ENCODE data around the gene CCDC57.
"Not testable (repeated sequence)": the region's sequence is repeated elsewhere in the genome, so short reads cannot be mapped to it uniquely, and the experiment has no call there.

The CCDC57 gene

DNA sequence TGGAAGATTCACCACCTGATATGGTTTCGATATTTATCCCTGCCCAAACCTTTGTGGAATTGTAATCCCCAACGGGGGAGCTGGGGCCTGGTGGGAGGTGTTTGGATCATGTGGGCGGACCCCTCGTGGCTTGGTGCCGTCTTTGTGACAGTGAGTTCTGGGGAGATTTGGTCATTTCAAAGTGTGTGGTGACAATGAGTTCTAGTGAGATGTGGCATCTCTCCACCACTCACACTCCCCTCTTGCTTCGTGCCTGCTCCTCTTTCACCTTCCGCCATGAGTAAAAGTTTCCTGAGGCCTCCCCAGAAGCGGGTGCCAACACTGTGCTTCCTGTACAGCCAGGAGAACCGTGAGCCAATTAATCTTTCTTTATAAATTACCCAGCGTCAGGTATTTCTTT is 9.7 kb downstream of the CCDC57 start:
- DNase-seq (ENCODE audit: low spot score) = no peak

DNA sequence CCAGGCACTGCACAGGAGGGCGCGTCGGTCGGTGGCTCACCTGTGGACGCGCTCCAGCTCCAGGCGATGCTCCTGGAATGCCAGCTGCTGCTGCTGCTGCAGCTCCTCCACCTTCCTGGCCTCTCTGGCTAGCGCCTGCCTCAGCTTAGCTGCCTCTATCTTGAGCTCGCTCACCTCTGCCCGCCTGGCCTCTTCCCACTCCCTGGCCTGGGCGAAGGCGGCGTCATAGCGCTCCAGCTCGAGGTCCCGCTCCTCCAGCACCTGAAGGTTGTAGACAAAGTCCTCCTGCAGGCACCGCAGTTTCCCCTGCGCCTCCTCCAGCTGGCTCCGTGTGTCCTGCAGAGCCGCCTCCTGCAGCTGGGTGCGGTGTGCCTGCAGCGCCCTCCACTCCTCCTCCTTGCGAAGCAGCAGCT is 11.1 kb downstream of the CCDC57 start:
- DNase-seq (ENCODE audit: low spot score) = no peak

DNA sequence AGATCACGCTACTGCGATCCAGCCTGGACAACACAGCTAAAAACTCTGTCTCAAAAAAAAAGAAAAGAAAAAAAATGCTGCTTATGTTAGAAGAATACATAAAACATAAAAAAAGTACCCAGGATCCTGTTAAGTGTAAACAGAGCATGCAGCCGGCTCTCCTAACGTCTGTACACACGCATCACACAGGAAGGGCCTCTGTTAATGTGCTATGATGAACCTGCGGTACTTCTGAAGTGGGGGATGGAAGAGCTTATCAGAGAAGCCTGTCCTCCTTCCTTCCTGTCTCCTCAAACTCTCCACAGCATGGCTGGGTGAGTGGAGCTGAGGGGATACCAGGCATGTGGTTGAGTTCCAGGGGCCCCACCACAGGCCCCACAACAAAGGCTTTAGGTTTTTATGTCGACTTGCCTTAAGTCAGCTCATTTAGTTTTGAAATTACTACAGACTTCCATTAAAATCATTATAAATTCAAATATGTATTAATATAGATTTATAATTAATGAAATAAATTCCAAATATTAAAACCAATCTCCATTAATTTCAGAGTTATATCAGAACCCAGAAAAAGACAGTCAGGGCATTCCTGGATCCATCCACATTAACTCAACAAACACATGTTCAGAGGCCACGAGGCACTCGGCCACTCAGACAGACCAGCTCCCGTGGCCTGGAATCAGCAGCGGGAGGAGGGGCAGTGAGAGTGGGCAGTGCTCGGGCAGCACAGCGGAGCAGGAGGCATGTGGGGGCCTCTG is 11.7 kb downstream of the CCDC57 start:
- DNase-seq (ENCODE audit: low spot score) = no peak

DNA sequence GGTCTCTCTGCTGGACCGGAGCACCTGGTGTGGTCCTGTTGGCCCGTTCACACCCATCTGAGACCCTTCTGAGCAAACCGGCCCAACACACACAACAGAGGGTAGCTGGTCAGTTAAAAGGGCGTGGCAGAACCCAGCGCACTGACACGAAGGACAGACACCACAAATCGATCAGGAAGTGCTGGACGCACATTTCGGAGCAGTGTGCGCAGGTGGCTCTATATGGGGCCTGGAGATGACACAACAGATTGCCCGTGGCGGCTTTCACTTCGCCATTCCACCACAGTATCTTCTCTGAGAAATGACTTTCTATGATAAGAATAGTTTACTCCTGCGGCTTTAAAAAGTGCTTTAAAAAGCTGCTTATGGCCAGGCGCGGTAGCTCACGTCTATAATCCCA is 12.5 kb downstream of the CCDC57 start:
- DNase-seq (ENCODE audit: low spot score) = no peak

DNA sequence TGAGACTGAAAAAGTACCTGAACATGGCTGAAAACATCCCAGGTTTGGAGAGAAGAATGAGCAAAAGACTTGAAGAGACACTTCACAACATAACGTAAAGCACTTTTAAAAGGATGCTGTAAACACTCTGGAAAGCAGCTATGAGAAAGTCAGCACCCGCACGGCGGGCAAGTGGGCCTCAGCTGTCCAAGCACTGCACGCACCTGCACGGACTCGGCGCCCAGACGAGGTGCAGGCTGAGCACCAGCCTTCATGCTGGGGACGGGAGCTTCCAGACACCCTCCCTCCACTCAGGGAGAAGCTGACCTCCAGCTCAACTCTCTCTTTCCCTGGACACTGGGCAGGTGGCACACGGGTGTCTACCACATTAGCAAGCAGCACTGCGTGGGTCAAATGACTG is 13.1 kb downstream of the CCDC57 start:
- no peak for DNase-seq (ENCODE audit: low spot score)

DNA sequence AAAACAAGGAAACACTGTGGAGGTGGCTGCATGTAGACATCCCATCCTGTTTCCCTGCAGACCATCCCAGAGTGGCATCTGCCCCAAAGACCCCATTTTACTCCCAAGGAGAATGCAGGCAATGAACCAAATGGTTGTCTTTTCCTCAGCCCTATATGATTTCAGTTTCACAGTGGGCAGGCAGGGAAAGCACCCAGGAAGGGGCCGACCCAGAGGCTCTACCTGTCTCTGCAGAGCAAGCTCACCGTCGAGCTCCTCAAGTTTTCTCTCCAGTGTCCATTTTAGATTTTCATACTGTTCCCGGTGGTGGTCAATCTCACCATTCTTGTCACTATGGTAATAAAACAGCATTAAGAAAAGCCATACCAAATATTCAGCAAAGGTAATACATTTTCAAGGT is 14.6 kb downstream of the CCDC57 start:
- no peak for DNase-seq (ENCODE audit: low spot score)

DNA sequence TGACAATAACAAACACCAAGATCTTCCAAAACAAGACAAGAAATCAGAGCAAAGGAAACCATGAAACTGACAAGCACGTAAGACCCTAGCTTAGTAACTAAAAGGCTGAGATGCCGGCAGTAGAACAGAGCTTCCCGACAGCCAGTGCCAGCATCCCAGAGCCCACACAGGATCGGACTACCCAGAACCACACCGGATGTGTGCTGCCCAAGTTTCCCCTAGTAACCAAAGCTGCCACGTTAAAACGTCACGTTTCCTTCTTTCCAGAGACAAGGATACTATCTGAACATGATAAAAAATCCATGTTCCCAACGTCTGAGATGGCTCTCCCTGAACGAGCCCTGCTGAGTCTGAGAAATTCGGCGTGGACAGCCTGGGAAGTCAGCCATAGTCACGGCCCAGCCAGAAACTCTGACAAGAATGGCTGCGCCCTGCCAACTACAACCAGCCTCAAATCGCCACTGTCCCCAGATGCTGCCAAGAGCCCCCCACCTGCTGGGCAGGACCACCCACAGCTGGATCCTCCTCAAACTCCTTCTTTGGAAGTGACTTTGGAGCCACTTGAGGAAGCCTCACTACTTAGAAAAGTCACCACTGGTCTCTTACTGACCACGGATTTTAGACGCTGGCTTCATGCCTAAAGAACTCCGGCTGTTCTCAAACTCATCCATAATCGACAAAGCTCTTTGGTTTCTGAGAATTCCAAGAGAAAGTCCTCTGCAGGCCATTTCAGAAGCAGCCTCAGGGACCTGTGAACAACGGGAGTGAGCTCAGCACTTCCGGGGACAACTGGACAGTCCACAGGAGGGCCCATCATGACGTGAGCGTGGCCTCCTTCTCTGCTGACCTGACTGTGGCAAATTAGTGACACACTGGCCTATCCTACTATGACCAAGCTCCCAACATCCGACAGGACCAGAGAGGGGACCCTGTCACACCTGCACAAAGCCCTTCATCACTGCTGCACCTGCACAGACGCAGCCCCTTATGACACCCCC is 16.7 kb downstream of the CCDC57 start:
- DNase-seq (ENCODE audit: low spot score) = no peak

DNA sequence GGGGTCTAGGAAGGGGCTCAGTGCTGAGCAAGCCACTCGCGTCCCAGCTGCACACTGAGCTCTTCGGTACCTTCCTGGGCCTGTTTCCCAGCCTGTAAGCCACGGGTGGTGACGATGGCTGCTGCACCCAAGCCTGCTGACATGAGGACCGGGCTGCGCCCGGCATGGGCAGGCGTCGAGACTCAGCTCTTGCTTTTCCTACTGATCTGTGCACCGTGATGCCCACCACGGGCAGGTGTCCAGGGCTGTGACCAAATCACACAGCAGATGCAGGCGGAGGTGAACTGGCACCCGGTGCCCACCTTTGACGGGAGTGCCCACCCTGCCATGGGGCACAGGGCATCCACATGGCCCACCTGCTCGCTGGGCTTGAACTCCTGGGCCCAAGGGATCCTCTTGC is 17.9 kb downstream of the CCDC57 start:
- no peak for DNase-seq (ENCODE audit: low spot score)

DNA sequence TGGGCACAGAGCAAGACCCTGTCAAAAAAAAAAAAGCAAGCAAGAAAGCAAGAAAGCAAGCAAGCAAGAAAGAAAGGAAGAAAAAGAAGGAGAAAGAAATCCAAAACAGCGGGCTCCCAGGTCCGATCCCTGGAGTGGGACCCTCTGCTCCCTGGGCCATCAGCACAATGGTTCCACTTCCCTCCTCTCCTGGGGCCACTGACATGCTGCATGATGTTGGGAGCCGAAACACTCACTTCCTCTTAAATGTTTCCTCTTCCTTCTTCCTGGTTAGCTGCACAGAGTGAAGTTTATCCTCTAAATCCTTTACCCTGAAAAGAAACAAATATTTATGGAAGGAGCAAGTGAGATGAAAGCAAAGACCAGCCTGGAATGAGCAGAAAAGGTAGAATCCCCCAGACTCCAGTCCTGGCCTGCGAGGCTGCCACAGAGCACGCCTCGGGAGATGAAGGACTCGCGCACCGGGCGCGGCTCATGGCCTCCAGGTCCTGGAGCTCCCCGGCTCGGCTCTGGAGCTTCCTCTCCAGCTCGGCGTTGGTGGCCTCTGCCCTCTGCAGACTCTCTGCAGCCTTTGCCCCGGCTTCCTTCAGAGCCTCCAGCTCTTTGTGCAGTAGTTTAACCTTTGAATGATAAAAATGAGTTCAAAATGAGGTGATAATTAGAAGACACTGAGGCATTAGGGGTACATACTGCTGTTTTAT is 19.0 kb downstream of the CCDC57 start:
- no peak for DNase-seq (ENCODE audit: low spot score)

DNA sequence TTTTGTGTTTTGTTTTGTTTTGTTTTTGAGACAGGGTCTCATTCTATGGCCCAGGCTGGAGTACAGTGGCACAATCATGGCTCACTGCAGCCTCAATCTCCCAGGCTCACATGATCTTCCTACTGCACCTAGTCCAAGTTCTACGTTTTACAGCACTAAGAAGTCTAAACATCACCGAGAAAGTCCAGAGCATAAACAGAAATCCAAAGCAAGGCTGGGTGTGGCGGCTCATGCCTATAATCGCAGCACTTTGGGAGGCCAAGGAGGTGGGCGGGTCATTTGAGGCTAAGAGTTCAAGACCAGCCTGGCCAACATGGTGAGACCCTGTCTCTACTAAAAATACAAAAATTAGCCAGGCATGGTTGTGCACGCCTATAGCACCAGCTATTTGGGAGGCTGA is 19.6 kb downstream of the CCDC57 start:
- not testable (repeated sequence) for DNase-seq (ENCODE audit: low spot score)

DNA sequence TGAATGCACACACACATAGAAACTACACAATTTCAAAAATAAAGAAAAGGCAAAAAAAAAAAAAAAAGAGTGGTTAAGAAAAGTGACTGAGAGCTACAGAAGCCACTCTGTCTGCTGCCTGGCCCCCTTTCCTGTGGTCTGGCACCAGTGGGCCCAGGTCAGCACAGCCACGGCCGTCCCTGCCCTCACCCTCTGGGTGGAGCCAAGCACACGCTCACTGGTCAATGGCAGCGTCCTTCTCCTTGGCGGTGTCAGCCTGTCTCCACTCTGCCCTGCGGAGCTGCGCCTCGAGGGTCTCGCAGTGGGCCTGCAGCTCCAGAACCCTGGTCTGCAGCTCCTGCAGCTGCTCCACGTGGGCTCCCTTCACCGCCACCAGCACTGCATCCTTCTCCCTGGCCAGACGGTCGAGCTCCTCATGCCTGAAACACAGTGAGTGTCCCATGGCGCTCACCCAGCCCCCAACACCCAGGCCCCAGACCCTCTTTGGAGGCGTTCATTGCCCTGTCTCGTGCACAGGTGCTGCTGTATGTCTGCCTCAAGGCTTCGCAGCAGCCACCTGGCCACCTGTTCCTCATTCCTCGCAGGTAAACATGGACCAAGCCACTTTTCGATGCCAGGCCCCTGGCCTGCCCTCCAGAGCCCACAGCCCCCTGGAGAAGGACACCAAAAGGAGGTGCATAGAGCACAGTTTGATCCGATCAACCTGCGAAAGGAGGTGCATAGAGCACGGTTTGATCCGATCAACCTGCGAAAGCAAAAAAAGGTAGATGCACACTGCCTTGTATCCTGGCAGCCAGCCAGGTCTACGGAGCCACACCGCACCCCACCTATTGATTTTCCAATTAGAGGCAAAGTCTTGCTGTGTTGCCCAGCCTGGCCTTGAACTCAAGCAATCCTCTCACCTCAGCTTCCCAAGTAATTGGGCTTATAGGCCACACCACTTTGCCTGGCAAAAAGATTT is 24.4 kb downstream of the CCDC57 start:
- no peak for DNase-seq (ENCODE audit: low spot score)

DNA sequence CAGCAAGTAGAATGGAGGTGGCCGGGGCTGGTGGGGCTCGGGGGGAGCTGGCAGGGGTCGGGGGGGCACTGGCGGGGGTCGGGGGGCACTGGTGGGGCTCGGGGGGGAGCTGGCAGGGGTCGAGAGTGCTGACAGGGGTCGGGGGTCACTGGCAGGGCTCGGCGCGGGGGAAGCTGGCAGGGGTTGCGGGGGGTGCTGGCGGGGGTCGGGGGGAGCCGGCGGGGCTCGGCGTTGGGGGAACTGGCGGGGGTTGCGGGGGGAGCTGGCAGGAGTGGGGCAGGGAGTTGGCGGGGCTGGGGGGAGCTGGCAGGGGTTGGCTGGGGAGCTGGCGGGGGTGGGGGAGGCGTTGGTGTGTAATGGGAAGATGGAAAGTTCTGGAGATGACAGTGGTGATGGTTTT is 25.1 kb downstream of the CCDC57 start:
- DNase-seq (ENCODE audit: low spot score) = no peak

DNA sequence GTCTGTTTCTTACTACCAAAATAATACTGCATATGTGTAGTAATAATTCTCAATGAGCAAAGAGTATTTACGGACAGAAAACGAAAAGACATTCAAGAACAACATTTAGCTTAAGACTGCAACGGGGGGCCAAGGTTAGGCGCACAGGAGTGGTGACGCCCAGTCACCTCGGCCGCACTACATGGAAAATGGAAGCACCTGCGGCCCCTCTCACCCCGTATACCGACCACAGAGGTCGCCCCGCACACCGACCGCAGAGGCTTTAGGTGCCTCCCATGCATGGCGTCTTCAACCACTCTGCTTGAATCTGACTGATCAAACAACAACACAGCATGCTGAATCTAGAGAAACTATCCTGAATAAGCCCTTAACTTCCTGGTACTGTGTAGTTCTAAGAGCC is 26.4 kb downstream of the CCDC57 start:
- DNase-seq (ENCODE audit: low spot score) = no peak

DNA sequence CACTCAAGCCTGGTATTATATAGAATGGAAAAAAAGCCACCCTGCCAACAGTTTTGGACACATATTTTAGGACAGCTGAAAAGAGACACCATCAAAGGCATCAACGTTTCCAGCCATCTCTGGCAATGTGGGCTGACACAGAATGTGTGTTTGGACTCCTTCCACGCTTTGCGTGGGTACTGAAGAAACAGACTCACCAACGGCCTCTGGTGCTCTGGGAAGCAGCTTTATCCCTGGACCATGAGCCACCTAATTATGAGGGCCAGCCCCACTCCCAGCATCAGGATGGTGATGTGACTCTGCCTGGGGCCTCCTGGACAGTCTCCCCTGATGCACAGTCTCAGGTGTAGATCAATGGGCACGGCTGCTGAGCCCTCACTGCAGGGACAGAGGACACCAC is 27.9 kb downstream of the CCDC57 start:
- DNase-seq (ENCODE audit: low spot score) = no peak

DNA sequence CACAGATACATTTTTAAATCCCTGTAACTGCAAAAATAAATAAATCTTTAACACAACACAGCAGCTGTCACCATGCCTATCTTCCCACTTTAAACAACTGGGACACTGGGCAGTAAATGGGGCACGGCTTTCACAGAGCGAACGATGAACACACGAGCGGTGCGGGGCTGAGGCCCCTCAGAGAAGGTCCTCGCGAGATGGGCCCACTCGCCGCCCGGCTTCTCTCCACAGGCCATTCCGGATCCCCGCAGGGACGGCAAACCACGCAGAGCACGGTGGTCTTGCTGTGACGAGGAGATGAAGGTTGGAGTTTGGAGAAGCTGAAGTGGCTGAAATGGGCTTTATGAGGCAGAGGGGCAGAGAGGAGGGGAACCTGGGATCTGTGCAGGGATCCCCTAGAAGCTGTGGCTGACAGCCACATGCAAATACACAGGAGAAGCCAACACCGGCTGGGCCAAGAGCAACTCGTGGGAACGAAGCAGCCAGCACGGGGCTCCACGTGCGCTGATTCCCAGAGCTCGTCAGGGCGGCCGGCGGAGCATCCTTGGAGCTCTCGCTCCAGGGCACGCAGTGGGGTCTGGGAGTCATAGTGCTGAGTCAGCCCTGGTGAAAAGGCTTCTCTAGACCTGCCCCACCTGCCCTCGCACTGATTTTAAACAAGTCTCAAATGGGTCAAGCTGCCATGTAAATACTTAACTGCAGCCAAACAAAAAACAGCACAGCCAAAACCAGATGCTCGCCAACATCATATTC is 31.7 kb downstream of the CCDC57 start:
- no peak for DNase-seq (ENCODE audit: low spot score)

DNA sequence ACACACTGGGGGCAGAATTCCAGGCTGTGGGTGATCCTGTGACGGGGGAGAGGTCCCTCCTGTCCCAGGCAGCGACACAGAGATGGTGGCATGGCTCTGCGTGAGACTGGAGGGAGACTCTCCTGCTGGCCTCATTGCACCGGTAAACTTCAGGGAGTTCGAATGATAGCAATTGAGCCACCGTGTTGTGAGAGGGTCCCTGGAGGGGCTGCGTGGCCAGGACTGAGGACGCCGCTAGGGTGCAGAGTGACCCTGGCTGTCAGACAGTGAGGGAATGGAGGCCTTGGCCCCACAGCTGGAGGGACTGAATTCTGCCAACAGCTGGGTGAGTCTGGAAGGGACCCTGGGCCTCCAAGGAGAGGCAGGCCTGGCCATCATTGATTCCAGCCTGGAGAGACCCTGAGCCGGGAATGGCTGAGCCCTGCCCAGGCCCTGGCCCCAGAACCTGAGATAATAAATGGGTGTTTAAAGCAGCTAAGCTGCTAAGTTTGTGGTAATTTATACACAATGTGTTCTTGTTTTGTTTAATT is 32.6 kb downstream of the CCDC57 start:
- DNase-seq (ENCODE audit: low spot score) = no peak

DNA sequence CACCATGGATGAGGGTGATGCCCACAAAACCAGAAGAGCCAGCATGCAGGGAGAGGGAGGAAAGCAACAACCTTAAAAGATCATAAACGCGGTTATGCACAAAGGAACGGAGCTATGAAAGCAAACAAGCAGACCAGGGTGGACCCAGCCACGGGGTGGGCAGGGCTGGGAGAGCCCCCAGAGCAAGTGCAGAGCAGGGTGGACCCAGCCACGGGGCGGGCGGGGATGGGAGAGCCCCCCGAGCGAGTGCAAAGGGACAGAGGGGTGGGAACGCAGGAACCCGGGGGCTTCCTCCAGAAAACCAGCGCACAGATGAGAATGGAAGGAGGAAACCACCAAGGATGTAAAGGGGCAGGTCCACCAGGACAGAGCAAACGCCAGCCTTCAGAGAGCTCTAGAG is 33.2 kb downstream of the CCDC57 start:
- no peak for DNase-seq (ENCODE audit: low spot score)

DNA sequence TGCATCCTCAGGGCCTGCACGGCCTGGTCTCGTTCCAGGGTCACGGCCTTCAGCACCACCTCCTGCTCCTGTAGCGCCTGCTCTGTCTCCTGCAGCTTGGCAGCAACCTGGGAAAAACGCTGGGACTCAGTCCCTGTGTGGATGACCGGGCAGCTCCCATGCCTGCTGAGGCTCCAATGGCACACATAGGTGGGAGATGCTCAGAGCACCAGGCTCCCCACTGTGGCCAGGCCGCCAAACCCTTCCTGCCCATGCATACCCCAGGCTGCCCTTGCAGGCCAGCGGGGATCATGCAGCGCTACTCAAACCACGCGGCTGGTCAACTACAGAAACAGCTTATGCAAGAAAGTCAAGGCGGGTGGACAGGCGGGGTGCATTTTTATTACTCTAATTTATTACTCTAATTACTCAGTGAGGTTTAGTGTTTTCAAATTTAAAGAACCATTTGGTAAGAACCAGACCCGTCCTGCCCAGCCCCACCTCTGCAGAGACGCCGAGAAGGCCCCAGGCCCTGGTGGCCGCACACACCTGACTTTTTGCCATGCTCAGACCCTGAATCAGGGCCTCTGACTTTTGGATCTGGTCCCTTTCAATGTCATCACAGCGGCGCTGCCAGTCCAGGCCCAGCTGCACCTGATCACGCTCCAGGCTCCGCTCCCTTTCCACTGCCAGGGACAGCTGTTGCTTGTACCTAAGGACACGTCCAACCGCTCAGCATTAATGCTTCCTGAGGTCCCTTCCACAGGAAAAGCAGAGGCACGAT is 34.0 kb downstream of the CCDC57 start:
- no peak for DNase-seq (ENCODE audit: low spot score)

DNA sequence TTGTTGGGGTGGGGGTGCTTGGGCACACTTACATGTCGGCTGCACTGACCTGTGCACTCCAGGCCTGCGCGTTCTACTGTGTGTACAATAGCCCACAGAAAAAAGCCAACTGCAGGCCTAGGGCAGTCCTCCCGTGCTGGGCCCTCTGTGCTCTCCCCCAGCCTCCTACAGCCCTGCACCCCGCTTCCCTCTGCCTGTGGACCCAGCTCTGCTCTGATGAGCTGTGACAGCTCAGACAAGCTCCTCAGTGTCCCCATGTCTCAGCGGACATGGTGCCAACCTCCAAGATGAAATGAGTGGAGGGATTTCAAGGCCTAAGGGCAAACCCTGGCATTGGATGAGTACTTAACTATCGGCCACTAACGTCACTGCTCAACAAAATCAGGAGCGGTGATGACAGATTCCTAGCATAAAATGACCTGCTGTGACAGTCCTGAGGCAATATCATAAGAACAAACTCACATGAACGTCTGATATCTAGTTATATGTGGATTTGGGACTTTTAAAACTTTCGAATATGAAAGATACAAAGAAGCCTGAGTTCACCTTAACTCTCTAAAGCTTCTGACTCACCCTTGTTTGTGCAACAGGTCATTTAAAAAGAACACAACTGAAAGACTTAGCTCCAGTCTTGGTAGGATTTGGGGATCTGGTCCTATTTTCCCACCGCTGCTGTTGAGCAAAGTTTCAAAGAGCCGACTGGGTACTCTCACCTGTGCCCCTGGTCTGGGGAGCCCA is 34.7 kb downstream of the CCDC57 start:
- DNase-seq (ENCODE audit: low spot score) = no peak

Measured in LoVo (cell line).